ENCODE measurements around the gene LEMD1.

The LEMD1 gene

GRCh38 chr1:205442051-205442725 lies 20.3 kb upstream of the LEMD1 start:
- Histone ChIP-seq H3K36me3 (ENCODE audit: insufficient read depth, low read length) (no peaks in the 10 kb centered on the region), H3K4me1 (ENCODE audit: insufficient read depth, low read length, severe bottlenecking) (peaks cover 16% of the 10 kb centered on the region), H4K20me1 (ENCODE audit: insufficient read depth, low read length) (no peaks in the 10 kb centered on the region), H3K9ac (ENCODE audit: low read length) (no peak overlapping the region), H3K4me3 (ENCODE audit: low read depth, low read length, poor library complexity, severe bottlenecking) (no peak overlapping the region), H3K27ac (ENCODE audit: low read depth, low read length, poor library complexity, severe bottlenecking) (no peak overlapping the region), H3K27me3 (ENCODE audit: insufficient read depth, low read length) (peaks cover 4% of the 10 kb centered on the region; the same call in 1 of the 2 replicates), H3K79me2 (ENCODE audit: insufficient read depth, low read length) (no peaks in the 10 kb centered on the region), H3K9me3 (ENCODE audit: low read length) (no peaks in the 10 kb centered on the region), H3K4me2 (ENCODE audit: low read length) (no peak overlapping the region), H2AFZ (ENCODE audit: low read length) (no peak overlapping the region), H3K9me2 (ENCODE audit: low read depth, low read length) (no peaks in the 10 kb centered on the region), H3F3A (ENCODE audit: insufficient read depth, low read length) (no peaks in the 10 kb centered on the region)
- TF ChIP-seq EZH2 (IDR thresholded peaks at IDR 0.05; ENCODE audit: borderline replicate concordance, low read length) = no peak
- no peak for TF ChIP-seq CTCF (IDR thresholded peaks at IDR 0.05; ENCODE audit: low read length)

- H4K20me1 ChIP-seq (ENCODE audit: insufficient read depth, low read length) = no peaks in the 10 kb centered on the region
- no peak overlapping the region for H3K27ac ChIP-seq (ENCODE audit: low read depth, low read length, poor library complexity, severe bottlenecking)
- no peaks in the 10 kb centered on the region for H3K9me3 ChIP-seq (ENCODE audit: low read length)
- H3K4me3 ChIP-seq (ENCODE audit: low read depth, low read length, poor library complexity, severe bottlenecking) = no peak overlapping the region
- H3K4me2 ChIP-seq (ENCODE audit: low read length) = no peak overlapping the region
- H2AFZ ChIP-seq (ENCODE audit: low read length) = no peak overlapping the region
- no peak for TF ChIP-seq CTCF (IDR thresholded peaks at IDR 0.05; ENCODE audit: low read length)
- TF ChIP-seq EZH2 (IDR thresholded peaks at IDR 0.05; ENCODE audit: borderline replicate concordance, low read length) = no peak
- H3K4me1 ChIP-seq (ENCODE audit: insufficient read depth, low read length, severe bottlenecking) = peaks cover 16% of the 10 kb centered on the region
- H3K36me3 ChIP-seq (ENCODE audit: insufficient read depth, low read length) = no peaks in the 10 kb centered on the region
- H3K9me2 ChIP-seq (ENCODE audit: low read depth, low read length) = no peaks in the 10 kb centered on the region
- H3K27me3 ChIP-seq (ENCODE audit: insufficient read depth, low read length) = peaks cover 4% of the 10 kb centered on the region; the same call in 1 of the 2 replicates
- no peaks in the 10 kb centered on the region for H3F3A ChIP-seq (ENCODE audit: insufficient read depth, low read length)
- no peaks in the 10 kb centered on the region for H3K79me2 ChIP-seq (ENCODE audit: insufficient read depth, low read length)
- H3K9ac ChIP-seq (ENCODE audit: low read length) = no peak overlapping the region
Measured at GRCh38 chr1:205441716-205442050, 19.8 kb upstream of the LEMD1 start.

- H3K9ac ChIP-seq (ENCODE audit: low read length) = no peak overlapping the region
- no peaks in the 10 kb centered on the region for H3K9me3 ChIP-seq (ENCODE audit: low read length)
- H3K4me3 ChIP-seq (ENCODE audit: low read depth, low read length, poor library complexity, severe bottlenecking) = no peak overlapping the region
- no peaks in the 10 kb centered on the region for H3K79me2 ChIP-seq (ENCODE audit: insufficient read depth, low read length)
- H3K27ac ChIP-seq (ENCODE audit: low read depth, low read length, poor library complexity, severe bottlenecking) = no peak overlapping the region
- H3K27me3 ChIP-seq (ENCODE audit: insufficient read depth, low read length) = peaks cover 4% of the 10 kb centered on the region; the same call in 1 of the 2 replicates
- H3K9me2 ChIP-seq (ENCODE audit: low read depth, low read length) = no peaks in the 10 kb centered on the region
- H3K36me3 ChIP-seq (ENCODE audit: insufficient read depth, low read length) = no peaks in the 10 kb centered on the region
- TF ChIP-seq EZH2 (IDR thresholded peaks at IDR 0.05; ENCODE audit: borderline replicate concordance, low read length) = no peak
- no peaks in the 10 kb centered on the region for H4K20me1 ChIP-seq (ENCODE audit: insufficient read depth, low read length)
- H3F3A ChIP-seq (ENCODE audit: insufficient read depth, low read length) = no peaks in the 10 kb centered on the region
- peak overlapping the region; percentile 60 for H3K4me2 ChIP-seq (ENCODE audit: low read length)
- no peak overlapping the region for H2AFZ ChIP-seq (ENCODE audit: low read length)
- peaks cover 16% of the 10 kb centered on the region for H3K4me1 ChIP-seq (ENCODE audit: insufficient read depth, low read length, severe bottlenecking)
Measured at GRCh38 chr1:205441318-205441633, 19.4 kb upstream of the LEMD1 start.
